Activated CD8-positive, alpha-beta memory T cell treated with anti-CD3 and anti-CD28 coated beads for 4 hours (primary cell): ENCODE results near the gene FBXL7.

Experiments
- DNase-seq, 2 donors: peaks; one replicate each; pipeline ENCODE4 v3.0.0-alpha.2; 2020; ENCODE audit warnings: low read depth in 2 of 2

Gene FBXL7

GRCh38 chr5:15501091-15501791 lies 1.3 kb downstream of the FBXL7 start:
- DNase-seq = no peak

DNA sequence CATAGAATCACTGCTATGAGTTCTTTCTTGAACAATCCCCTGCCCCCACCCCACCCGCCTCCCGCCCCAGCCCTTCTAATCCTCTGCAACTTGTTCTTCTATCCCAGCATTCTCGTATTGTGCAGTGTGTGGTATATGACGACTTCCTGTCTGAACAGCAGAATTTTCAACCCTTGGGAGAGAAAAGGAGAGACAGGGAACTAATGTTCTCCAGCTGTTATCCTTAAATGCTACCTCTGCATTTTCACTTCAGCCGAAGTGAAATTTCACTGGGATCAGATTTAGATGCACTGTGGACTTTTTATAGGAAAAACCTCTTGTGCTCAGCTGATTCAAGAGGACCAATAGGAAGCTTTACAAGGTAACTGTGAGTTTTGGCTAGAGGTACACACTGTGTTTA lies 2.2 kb downstream of the FBXL7 start:
- no peak for DNase-seq

DNA sequence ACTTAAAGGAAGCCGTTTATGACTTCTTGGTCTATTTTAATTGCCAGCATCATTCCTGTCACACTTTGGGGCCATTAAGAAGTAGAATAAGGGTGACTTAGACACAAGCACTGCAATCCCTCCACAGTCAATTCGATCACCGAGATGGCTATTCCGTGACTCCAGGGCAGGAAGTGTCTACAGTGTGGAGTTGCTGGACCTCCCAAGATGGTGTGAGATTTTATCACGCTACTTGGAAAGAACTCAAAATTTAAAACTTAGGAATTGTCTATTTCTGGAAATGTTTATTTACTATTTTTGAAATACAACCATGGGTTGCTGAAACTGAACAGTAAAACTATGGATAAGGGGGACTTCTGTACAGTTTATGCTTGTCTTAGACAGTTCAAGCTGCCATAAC lies 6.2 kb downstream of the FBXL7 start:
- no peak for DNase-seq

DNA sequence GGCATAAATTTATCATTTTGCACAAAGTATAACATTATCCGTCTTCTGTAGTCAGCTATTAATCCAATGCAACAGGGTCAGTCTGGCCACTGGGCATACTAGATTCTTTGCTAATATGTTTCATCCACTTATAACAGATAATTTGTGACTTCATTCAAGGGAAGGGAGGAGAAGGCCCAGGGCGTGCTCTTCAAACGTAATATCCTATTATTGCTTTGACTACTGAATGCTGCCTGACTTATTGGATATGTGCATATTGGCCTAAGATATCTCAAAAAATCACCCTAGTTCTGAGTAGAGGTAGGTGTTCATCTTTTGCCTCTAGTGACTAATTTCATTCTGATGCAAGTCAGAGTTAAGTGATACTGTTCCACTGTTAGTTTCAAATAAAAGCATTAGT lies 6.9 kb downstream of the FBXL7 start:
- no peak for DNase-seq

- no peak for DNase-seq
Measured at GRCh38 chr5:15510092-15510491, 10.1 kb downstream of the FBXL7 start.

DNA sequence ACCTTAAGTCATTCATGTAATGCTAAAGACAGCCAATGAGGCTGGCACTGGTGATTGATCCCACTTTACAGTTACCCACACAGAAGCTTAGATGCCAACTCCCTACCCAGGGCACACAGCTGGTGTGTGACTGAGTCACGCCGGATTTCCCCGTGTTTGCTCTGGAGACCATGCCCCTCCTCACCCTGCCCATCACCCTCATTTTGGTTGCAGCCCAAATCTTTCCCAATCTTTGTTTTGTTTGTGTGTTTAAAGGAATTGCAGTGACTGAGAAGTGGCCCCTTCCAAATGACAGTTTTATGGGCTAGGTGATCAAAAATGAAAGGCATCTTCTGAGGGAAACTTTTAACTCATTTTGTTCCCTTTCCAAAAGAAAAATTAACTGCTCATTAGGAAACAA lies 10.9 kb downstream of the FBXL7 start:
- DNase-seq = no peak

- DNase-seq = no peak
Measured at GRCh38 chr5:15513431-15513830, 13.5 kb downstream of the FBXL7 start.

DNA sequence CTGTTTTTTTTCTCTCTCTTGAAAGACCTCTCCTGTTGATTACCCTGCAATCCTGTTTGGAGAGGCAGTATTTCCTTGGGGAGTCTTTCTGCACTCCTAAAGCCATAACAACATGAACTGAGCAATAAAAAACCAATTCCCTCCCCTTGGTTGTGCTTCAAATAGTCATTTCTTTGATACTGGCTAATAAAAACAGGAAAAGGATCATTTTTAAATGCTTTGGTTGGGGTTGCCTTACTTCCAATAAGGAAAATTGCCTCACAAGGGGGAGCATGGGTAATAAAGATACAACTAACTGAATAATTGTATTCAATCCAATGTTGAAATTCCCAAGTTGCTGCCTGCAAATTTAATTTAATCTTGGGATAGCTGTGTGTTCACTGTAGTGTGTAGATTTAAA lies 13.9 kb downstream of the FBXL7 start:
- no peak for DNase-seq

- DNase-seq = no peak
Measured at GRCh38 chr5:15515229-15515628, 15.2 kb downstream of the FBXL7 start.

- DNase-seq = no peak
Measured at GRCh38 chr5:15516486-15516885, 16.5 kb downstream of the FBXL7 start.

- no peak for DNase-seq
Measured at GRCh38 chr5:15518786-15519185, 18.8 kb downstream of the FBXL7 start.

DNA sequence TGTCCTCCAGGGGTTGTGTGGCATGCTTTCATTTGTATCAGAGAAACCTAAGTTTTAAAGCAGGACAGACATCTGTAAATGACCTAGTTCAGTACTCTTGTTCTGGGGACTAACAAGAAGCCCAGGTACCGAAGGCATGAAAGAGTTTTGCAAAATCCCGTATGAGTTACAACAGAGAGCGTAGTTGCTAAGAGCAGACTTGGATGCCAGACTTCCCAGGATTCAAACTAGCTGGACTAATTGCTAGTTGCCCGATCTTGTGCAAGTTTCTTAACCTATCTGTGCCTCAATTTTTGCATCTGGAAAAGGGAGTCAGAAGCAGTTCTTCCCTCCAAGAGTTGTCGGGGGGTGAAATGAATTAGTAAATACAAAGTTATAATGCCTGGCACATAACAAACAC lies 20.9 kb downstream of the FBXL7 start:
- no peak for DNase-seq

DNA sequence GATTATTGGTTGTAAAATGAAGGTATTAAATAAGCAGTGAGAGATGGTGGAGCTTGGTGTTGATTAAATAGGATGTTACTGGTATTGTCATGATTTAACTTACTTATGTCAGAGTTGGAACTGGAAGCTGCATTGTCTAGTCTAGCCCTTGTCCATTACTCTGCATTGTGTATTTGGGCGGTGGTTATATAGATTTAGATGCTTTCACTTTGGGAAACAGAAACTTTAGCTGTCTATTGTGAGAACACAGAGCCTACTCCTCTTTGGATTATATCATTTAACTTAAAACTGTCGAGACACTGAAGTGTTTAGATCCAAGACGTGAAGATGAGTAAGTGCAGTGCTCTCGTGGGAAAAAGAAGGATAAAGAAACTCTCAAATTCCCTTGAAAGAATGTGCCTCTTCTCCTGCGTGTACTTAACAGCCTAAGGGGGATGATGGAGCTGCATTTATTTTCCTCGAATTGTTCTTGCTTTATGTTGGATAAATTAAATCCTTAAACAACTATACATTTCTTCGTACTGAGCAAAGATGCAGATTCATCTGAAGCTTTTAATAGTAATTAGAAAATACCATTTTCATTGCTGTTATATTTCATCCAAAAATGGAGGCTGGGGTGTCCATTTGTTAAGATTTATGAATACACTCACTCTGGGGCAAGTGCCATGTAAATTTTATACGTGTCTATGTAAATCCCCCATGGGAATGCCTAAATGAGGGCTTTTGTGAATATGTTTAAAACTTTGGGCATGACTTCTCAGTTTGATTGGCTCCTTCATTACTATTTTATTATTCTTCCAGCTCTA lies 21.6 kb downstream of the FBXL7 start:
- DNase-seq = no peak

- no peak for DNase-seq
Measured at GRCh38 chr5:15522187-15522520, 22.2 kb downstream of the FBXL7 start.

- DNase-seq = no peak
Measured at GRCh38 chr5:15524712-15525111, 24.7 kb downstream of the FBXL7 start.

DNA sequence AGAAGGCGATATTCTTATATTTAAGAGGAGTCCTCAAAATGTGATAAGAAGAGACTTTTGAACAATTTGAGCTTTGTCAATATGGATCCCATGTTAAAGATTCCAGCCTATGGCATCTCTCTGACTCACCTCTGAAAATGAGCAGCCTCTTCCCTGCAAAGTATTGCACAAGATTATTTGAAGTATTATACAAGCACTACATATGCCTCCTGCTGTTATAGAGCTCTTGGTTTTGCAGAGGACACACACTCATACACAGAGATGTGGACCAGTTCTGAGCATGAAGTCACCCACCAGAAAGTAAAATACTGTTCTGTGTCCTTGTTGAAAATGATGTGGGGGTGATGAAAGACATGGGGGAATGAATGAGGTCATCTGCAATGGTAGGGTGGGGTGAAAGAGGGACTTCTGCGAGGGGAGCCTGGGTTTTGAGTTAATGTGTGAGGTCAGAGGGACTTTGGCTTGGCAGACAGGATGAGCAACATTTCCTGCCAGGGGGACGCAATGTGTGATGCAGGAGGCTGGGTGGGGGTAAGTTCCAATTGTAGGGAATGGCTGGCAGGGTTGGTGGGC lies 25.8 kb downstream of the FBXL7 start:
- no peak for DNase-seq

DNA sequence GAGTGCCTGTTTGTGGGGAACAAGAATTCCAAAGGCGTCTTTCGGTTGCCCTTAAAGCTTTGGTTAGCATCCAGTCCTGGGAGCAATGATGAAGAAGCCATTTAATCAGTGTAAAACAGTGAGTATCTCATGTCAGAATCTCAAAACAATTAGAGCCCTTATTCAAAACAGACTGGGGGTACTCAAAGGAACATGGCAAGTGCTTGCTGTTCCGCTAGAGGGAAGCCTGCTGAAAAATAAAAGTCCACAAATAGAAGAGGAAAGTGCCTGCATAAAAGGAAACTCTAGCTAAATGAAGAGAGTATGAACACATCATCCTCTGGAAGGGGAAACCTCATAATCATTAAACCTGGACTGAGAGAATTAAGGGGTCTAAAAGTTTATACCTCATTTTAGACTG lies 26.4 kb downstream of the FBXL7 start:
- no peak for DNase-seq

- no peak for DNase-seq
Measured at GRCh38 chr5:15528476-15528875, 28.5 kb downstream of the FBXL7 start.

DNA sequence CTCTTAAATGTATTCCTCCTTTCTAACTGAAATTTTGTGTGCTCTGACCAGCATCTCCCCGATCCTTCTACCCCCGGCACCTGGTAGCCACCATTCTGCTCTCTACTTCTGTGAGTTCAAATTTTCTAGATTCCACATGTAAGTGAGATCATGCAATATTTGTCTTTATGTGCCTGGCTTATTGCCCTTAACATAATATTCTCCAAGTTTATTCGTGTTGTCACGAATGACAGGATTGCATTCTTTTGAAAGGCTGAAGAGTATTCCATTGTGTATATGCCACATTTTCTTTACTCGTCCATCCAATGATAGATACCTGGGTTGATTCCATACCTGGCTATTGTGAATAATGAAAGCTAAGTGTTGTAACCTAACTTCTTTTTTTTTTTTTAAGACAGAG lies 29.0 kb downstream of the FBXL7 start:
- no peak for DNase-seq

DNA sequence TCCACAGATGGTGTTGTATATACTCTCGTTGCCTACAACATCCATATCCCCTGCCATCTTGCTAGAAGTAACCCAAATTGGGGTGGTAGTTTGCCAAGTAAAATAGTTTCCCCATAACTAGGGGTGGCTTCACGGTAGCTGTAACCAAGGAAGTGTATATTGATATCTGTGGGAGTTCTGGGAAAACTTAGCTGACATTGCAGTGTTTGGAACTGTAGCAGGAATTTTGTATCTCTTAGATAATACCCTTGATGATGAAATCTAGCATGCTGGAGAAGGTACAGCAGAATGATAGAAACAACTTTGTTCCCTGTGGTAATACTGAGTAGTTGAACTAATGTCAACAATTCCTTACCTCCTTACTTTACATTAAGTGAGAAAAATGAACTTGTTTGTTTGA lies 29.8 kb downstream of the FBXL7 start:
- no peak for DNase-seq

DNA sequence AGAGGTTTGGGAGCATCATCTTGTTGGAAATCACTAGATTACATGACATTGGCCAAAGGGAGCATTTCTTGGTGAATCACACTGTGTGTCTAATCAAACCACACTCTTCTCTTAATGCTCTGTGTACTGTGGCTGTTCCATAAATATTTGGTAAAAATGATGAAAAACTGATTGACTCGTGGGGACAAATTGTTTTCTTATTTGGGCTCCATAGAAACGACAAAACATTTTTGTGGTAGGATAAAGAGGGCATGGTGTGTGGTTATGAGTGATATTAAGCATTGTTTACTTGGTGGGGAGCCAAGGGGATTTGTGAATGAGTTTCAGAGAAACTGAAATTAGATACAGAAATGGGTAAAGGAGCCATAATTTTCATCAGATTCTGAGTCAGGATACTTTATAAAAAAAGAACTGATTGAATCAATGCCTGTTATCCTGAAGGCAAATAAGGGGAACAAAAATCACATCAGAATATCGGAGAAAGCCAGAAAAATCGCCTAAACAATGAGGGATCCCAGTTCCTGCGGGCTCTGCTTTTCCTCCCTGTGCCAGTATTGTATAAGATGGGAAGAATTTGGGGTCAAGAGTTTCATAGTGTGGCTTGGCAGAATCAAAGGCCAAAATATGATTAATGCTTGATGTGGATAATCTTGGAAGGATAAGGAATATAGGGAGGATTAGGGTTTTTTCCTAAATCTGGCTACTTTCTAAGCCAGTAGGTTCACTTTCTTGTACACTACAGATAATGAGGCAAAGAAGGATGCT lies 33.3 kb downstream of the FBXL7 start:
- no peak for DNase-seq

DNA sequence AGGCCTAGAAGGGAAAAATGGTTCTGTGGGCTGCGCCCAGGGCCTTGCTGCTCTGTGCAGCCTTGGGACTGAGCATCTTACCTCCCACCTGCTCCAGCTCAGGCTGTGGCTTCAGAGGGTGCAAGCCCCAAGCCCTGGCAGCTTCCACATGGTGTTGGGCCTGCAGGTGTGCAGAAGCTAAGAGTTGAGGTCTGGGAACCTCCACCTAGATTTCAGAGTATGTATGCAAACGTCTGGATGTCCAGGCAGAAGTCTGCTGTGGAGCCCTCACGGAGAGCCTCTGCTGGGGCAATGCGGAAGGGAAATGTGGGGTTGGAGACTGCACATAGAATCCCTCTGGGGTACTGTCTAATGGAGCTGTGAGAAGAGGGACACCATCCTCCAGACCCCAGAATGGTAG lies 36.0 kb downstream of the FBXL7 start:
- DNase-seq = no peak

GRCh38 chr5:15538516-15538915 lies 38.5 kb downstream of the FBXL7 start:
- no peak for DNase-seq
